ENCODE measurements around the gene TENT4A.

TENT4A gene

GRCh38 chr5:6716629-6717149, 3.5 kb downstream of the TENT4A start:
- DNase-seq (ENCODE audit: low read depth), result no peak
- no peak for TF ChIP-seq CTCF (IDR thresholded peaks at IDR 0.05; ENCODE audit: low read length, missing control alignments)
- peak overlapping the region; percentile 70 for H3K4me3 ChIP-seq (replicated peaks; ENCODE audit: low read depth, low read length)

GRCh38 chr5:6717247-6717646, 4.0 kb downstream of the TENT4A start:
- DNase-seq (ENCODE audit: low read depth), result no peak
- no peak overlapping the region for H3K4me3 ChIP-seq (replicated peaks; ENCODE audit: low read depth, low read length)
- TF ChIP-seq CTCF (IDR thresholded peaks at IDR 0.05; ENCODE audit: low read length, missing control alignments), result no peak

- no peak for DNase-seq (ENCODE audit: low read depth)
- TF ChIP-seq CTCF (IDR thresholded peaks at IDR 0.05; ENCODE audit: low read length, missing control alignments), result no peak
- no peak overlapping the region for H3K4me3 ChIP-seq (replicated peaks; ENCODE audit: low read depth, low read length)
Measured at GRCh38 chr5:6717687-6718086, 4.5 kb downstream of the TENT4A start.

- no peak for DNase-seq (ENCODE audit: low read depth)
- TF ChIP-seq CTCF (IDR thresholded peaks at IDR 0.05; ENCODE audit: low read length, missing control alignments), result no peak
- H3K4me3 ChIP-seq (replicated peaks; ENCODE audit: low read depth, low read length), result no peak overlapping the region
Measured at GRCh38 chr5:6718161-6718681, 5.0 kb downstream of the TENT4A start.

GRCh38 chr5:6718718-6719117, 5.5 kb downstream of the TENT4A start:
- no peak overlapping the region for H3K4me3 ChIP-seq (replicated peaks; ENCODE audit: low read depth, low read length)
- DNase-seq (ENCODE audit: low read depth), result no peak
- TF ChIP-seq CTCF (IDR thresholded peaks at IDR 0.05; ENCODE audit: low read length, missing control alignments), result no peak

GRCh38 chr5:6719417-6719816, 6.2 kb downstream of the TENT4A start:
- DNase-seq (ENCODE audit: low read depth), result no peak
- no peak overlapping the region for H3K4me3 ChIP-seq (replicated peaks; ENCODE audit: low read depth, low read length)
- no peak for TF ChIP-seq CTCF (IDR thresholded peaks at IDR 0.05; ENCODE audit: low read length, missing control alignments)

GRCh38 chr5:6719896-6720560, 6.8 kb downstream of the TENT4A start:
- no peak for DNase-seq (ENCODE audit: low read depth)
- no peak overlapping the region for H3K4me3 ChIP-seq (replicated peaks; ENCODE audit: low read depth, low read length)
- TF ChIP-seq CTCF (IDR thresholded peaks at IDR 0.05; ENCODE audit: low read length, missing control alignments), result no peak

All from fibroblast of pulmonary artery (primary cell).